T-helper 9 cell (primary cell): ENCODE results near the gene UBXN10.
A peak's percentile ranks its signal among the peaks of the same experiment; 100 is the strongest.
"Not testable (repeated sequence)": the region's sequence is repeated elsewhere in the genome, so short reads cannot be mapped to it uniquely, and the experiment has no call there.

Experiments
- DNase-seq: peaks from one replicate; pipeline ENCODE4 v3.0.0-alpha.2; 2020

UBXN10 gene

GRCh38 chr1:20207546-20207945, 21.6 kb downstream of the UBXN10 start:
- DNase-seq = no peak

- DNase-seq = no peak
Observed at GRCh38 chr1:20209471-20209870, 23.6 kb downstream of the UBXN10 start.

- no peak for DNase-seq
Observed at GRCh38 chr1:20210736-20211460, 25.0 kb downstream of the UBXN10 start.

- DNase-seq = no peak
Observed at GRCh38 chr1:20211511-20211931, 25.6 kb downstream of the UBXN10 start.

GRCh38 chr1:20212085-20212684, 26.3 kb downstream of the UBXN10 start:
- no peak for DNase-seq

- peak; percentile 39 for DNase-seq
Observed at GRCh38 chr1:20212685-20213331, 26.9 kb downstream of the UBXN10 start.

GRCh38 chr1:20215716-20216115, 29.8 kb downstream of the UBXN10 start:
- DNase-seq = no peak

GRCh38 chr1:20216574-20216973, 30.7 kb downstream of the UBXN10 start:
- no peak for DNase-seq

GRCh38 chr1:20219053-20219452, 33.2 kb downstream of the UBXN10 start:
- not testable (repeated sequence) for DNase-seq

GRCh38 chr1:20220036-20220435, 34.1 kb downstream of the UBXN10 start:
- no peak for DNase-seq

- no peak for DNase-seq
Observed at GRCh38 chr1:20223106-20223505, 37.2 kb downstream of the UBXN10 start.

- DNase-seq = no peak
Observed at GRCh38 chr1:20223551-20224419, 37.9 kb downstream of the UBXN10 start.

- DNase-seq = no peak
Observed at GRCh38 chr1:20224546-20224945, 38.6 kb downstream of the UBXN10 start.

GRCh38 chr1:20227704-20228103, 41.8 kb downstream of the UBXN10 start:
- DNase-seq = no peak

GRCh38 chr1:20228314-20228825, 42.5 kb downstream of the UBXN10 start:
- DNase-seq = no peak

GRCh38 chr1:20229171-20229570, 43.3 kb downstream of the UBXN10 start:
- DNase-seq = no peak

GRCh38 chr1:20232564-20232963, 46.7 kb downstream of the UBXN10 start:
- DNase-seq = not testable (repeated sequence)

- no peak for DNase-seq
Observed at GRCh38 chr1:20233394-20233793, 47.5 kb downstream of the UBXN10 start.

GRCh38 chr1:20233866-20234265, 48.0 kb downstream of the UBXN10 start:
- DNase-seq = no peak

- DNase-seq = no peak
Observed at GRCh38 chr1:20234788-20235535, 49.1 kb downstream of the UBXN10 start.

GRCh38 chr1:20237646-20238045, 51.8 kb downstream of the UBXN10 start:
- no peak for DNase-seq

GRCh38 chr1:20240012-20240411, 54.1 kb downstream of the UBXN10 start:
- DNase-seq = no peak
